T47D (cell line): ENCODE data around the gene PRTFDC1.
"Not testable (repeated sequence)": the region's sequence is repeated elsewhere in the genome, so short reads cannot be mapped to it uniquely, and the experiment has no call there.

Source experiments
- DNase-seq, 2 experiments: peaks; one replicate each; pipeline versions ENCODE4 v3.0.0 to v3.0.0-alpha.2; 2011 to 2012; ENCODE audit warnings: low read depth in 1 of 2, low spot score in 1 of 2
- JUND ChIP-seq: IDR thresholded peaks from 2 replicates; pipeline ENCODE4 v1.6.1; 2012; ENCODE audit warnings: low read depth
- in situ Hi-C: cut with HindIII; loops from 2 replicates; pipeline ENCODE4 v1.10.0; 2016; ENCODE audit warnings: low sequenced_read_pairs, low pct_unique_long_range_greater_than_20kb

The PRTFDC1 gene

GRCh38 chr10:24844742-24845141 is 107.7 kb downstream of the PRTFDC1 start:
- in situ Hi-C loops, result no loop called here
- no peak for TF ChIP-seq JUND
- DNase-seq, result no peak

- in situ Hi-C loops, result no loop called here
- no peak for DNase-seq
- no peak for TF ChIP-seq JUND
Observed at GRCh38 chr10:24843256-24843655, 109.2 kb downstream of the PRTFDC1 start.

GRCh38 chr10:24842856-24843255 is 109.5 kb downstream of the PRTFDC1 start:
- in situ Hi-C loops, result no loop called here
- no peak for TF ChIP-seq JUND
- no peak for DNase-seq

- no peak for DNase-seq
- TF ChIP-seq JUND, result no peak
- in situ Hi-C loops, result no loop called here
Observed at GRCh38 chr10:24841530-24841929, 110.9 kb downstream of the PRTFDC1 start.

GRCh38 chr10:24840784-24841183 is 111.6 kb downstream of the PRTFDC1 start:
- no peak for TF ChIP-seq JUND
- in situ Hi-C loops, result no loop called here
- no peak for DNase-seq

GRCh38 chr10:24837781-24838180 is 114.6 kb downstream of the PRTFDC1 start:
- in situ Hi-C loops, DNase-seq: not testable (repeated sequence)

- in situ Hi-C loops, result no loop called here
- no peak for DNase-seq
- no peak for TF ChIP-seq JUND
Observed at GRCh38 chr10:24834869-24835268, 117.5 kb downstream of the PRTFDC1 start.

GRCh38 chr10:24826009-24826408 is 126.4 kb downstream of the PRTFDC1 start:
- DNase-seq, result no peak
- in situ Hi-C loops, result no loop called here
- TF ChIP-seq JUND, result no peak

GRCh38 chr10:24825551-24825950 is 126.9 kb downstream of the PRTFDC1 start:
- in situ Hi-C loops, result no loop called here
- no peak for DNase-seq

GRCh38 chr10:24824536-24824935 is 127.9 kb downstream of the PRTFDC1 start:
- no peak for TF ChIP-seq JUND
- in situ Hi-C loops, result no loop called here
- no peak for DNase-seq

More at GRCh38 chr10:24825551-24825950, 126.9 kb downstream of the PRTFDC1 start:
- TF ChIP-seq JUND, result no peak

GRCh38 chr10:24824124-24824523 is 128.3 kb downstream of the PRTFDC1 start:
- DNase-seq, result no peak
- TF ChIP-seq JUND, result no peak
- in situ Hi-C loops, result no loop called here

GRCh38 chr10:24822590-24822989 is 129.8 kb downstream of the PRTFDC1 start:
- in situ Hi-C loops, result no loop called here
- no peak for DNase-seq
- TF ChIP-seq JUND, result no peak

GRCh38 chr10:24821986-24822385 is 130.4 kb downstream of the PRTFDC1 start:
- no peak for TF ChIP-seq JUND
- DNase-seq, result no peak
- in situ Hi-C loops, result no loop called here

GRCh38 chr10:24816868-24817396 is 135.5 kb downstream of the PRTFDC1 start:
- TF ChIP-seq JUND, result no peak
- no peak for DNase-seq
- in situ Hi-C loops, result no loop called here
